Ishikawa (cell line): ENCODE results near the gene CHMP4B.

Experiments
- CEBPB ChIP-seq: IDR thresholded peaks from 2 replicates; pipeline ENCODE4 v1.6.1; 2012
- CREB1 ChIP-seq: IDR thresholded peaks from 2 replicates; pipeline ENCODE4 v1.6.1; 2012; ENCODE audit warnings: low read depth
- EGR1 ChIP-seq: IDR thresholded peaks from 2 replicates; pipeline ENCODE4 v1.6.1; 2012
- EP300 ChIP-seq: IDR thresholded peaks from 2 replicates; pipeline ENCODE4 v1.6.1; 2012; ENCODE audit warnings: borderline replicate concordance
- FOXM1 ChIP-seq: IDR thresholded peaks from 2 replicates; pipeline ENCODE4 v1.6.1; 2012; ENCODE audit warnings: low read depth, borderline replicate concordance
- MAX ChIP-seq: IDR thresholded peaks from 2 replicates; pipeline ENCODE4 v1.6.1; 2012
- NFIC ChIP-seq: IDR thresholded peaks from 2 replicates; pipeline ENCODE4 v1.6.1; 2012
- RAD21 ChIP-seq: IDR thresholded peaks from 2 replicates; pipeline ENCODE4 v1.6.1; 2012; ENCODE audit warnings: low read depth
- REST ChIP-seq: IDR thresholded peaks from 2 replicates; pipeline ENCODE4 v1.6.1; 2012; ENCODE audit warnings: low read depth, mild to moderate bottlenecking
- TAF1 ChIP-seq: IDR thresholded peaks from 2 replicates; pipeline ENCODE4 v1.6.1; 2012; ENCODE audit warnings: low read depth, mild to moderate bottlenecking
- TCF12 ChIP-seq: IDR thresholded peaks from 2 replicates; pipeline ENCODE4 v1.6.1; 2012; ENCODE audit warnings: low read depth
- TEAD4 ChIP-seq: IDR thresholded peaks from 2 replicates; pipeline ENCODE4 v1.6.1; 2012
- YY1 ChIP-seq: IDR thresholded peaks from 2 replicates; pipeline ENCODE4 v1.6.1; 2012; ENCODE audit warnings: low read depth
- ZBTB7A ChIP-seq: IDR thresholded peaks from 2 replicates; pipeline ENCODE4 v1.6.1; 2012; ENCODE audit warnings: low read depth
- TF ChIP-seq, protein P1 (sequence below): IDR thresholded peaks from 2 replicates; pipeline ENCODE4 v1.6.1; 2012

The CHMP4B gene

GRCh38 chr20:33783256-33783655, 27.9 kb upstream of the CHMP4B start:
- no peak for TF ChIP-seq YY1
- no peak for TF ChIP-seq RAD21
- no peak for TF ChIP-seq EP300
- no peak for TF ChIP-seq ZBTB7A
- no peak for TF ChIP-seq EGR1
- TF ChIP-seq FOXM1 = no peak
- no peak for TF ChIP-seq NFIC

GRCh38 chr20:33783818-33784217, 27.3 kb upstream of the CHMP4B start:
- TF ChIP-seq TAF1 = no peak

DNA sequence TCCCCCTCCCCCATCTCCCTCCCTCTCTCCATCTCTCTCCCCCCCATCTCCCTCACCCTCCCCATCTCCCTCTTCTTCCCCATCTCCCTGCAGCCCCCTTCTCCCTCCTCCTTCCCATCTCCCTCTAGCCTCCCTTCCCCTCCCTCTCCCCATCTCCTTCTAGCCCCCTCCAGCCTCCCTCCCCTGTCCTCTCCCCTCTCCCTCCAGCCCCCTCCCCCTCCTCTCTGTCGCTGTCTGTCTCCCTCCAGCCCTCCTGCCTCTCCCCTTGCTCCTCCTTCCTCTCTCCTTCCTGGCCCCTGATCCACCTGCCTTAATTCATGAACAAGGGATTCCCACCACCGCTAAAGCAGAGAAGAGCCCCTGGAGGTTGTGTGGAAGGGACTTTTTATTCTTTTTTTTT, 26.9 kb upstream of the CHMP4B start:
- TF ChIP-seq EGR1 (no peak), FOXM1 (no peak)

- TF ChIP-seq ZBTB7A (no peak), FOXM1 (no peak), TEAD4 (no peak), TCF12 (no peak)
Measured at GRCh38 chr20:33785503-33785902, 25.6 kb upstream of the CHMP4B start.

- TF ChIP-seq NFIC (no peak), FOXM1 (no peak), YY1 (no peak), CREB1 (no peak), RAD21 (no peak), ZBTB7A (no peak), TEAD4 (no peak), MAX (no peak), EGR1 (no peak), REST (no peak), EP300 (no peak), TAF1 (no peak), CEBPB (no peak)
- TF ChIP-seq, protein P1, sequence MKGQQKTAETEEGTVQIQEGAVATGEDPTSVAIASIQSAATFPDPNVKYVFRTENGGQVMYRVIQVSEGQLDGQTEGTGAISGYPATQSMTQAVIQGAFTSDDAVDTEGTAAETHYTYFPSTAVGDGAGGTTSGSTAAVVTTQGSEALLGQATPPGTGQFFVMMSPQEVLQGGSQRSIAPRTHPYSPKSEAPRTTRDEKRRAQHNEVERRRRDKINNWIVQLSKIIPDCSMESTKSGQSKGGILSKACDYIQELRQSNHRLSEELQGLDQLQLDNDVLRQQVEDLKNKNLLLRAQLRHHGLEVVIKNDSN = no peak
Measured at GRCh38 chr20:33787253-33787891, 23.8 kb upstream of the CHMP4B start.

DNA sequence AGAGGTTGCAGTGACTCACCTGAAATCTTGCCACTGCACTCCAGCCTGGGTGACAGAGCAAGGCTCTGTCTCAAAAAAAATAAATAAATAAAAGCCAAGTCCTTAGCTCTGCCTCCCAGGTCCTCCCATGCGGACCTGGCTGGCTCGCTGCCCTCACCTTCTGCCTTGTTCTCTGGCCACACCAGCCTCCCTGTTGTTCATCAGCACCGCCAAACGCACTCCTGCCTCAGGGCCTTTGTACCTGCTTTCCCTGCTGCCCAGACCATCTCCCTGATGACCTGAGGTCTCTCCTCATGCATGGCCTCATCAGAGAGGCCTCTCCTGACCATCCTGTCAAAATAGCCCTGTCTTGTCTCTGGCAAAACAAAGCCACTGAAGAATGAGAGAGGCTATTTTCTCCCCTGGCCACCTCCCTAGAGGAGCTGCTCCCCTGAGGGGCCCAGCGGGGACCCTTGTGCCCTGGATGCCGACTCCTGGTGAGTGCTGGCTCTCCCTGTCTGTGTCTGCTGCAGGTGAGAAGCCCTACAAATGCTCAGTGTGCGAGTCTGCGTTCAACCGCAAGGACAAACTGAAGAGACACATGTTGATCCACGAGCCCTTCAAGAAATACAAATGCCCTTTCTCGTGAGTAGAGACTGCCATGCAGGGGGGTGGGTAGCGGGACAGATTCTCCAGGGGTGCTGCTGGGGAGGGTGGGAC, 22.6 kb upstream of the CHMP4B start:
- TF ChIP-seq EP300 (no peak), TEAD4 (no peak), NFIC (no peak), TAF1 (no peak), REST (no peak)

DNA sequence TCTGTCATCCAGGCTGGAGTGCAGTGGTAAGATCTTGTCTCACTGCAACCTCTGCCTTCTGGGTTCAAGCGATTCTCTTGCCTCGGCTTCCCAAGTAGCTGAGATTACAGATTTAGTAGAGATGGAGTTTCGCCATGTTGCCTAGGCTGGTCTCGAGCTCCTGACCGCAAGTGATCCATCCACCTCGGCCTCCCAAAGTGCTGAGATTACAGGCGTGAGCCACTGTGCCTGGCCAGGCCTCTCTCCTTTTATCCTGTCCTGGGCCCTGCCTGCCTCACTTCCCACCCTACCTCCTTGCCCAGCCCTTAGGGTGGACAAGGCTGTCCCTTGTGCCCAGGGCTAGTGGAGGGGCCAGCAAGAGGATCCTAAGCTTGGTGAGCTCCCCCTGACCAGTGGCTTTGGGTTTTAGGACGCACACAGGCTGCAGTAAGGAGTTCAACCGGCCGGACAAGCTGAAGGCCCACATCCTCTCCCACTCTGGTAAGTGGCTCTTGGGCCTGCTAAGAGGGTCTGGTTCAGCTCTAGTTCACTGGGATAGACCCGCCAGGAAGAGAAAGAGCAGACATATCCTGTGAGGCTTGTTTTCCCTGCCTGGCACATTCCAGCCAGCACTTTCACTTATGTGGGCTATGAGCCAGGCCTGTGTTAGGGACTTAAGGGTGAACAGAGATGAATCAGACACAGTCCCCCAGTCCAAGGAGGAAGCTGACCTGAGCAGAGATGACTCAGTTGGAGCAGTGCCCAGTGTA, 21.9 kb upstream of the CHMP4B start:
- TF ChIP-seq TEAD4 (peak; percentile 87), TCF12 (peak; percentile 63), YY1 (peak; percentile 36; the same call in 1 of the 2 replicates), MAX (peak; percentile 28; the same call in 1 of the 2 replicates), NFIC (peak; percentile 95), EGR1 (no peak), CREB1 (no peak), EP300 (peak; percentile 71; the same call in 1 of the 2 replicates)
